ENCODE measurements around the gene SERPINB6. TPM values are rescaled to one million over a fixed set of nuclear protein-coding genes. Genes with fewer than 3 reads are reported as not detected.

The SERPINB6 gene
- total and polyA plus RNA-seq, 4 donors: 24.0 to 32.4 (median 31.8) TPM

DNA sequence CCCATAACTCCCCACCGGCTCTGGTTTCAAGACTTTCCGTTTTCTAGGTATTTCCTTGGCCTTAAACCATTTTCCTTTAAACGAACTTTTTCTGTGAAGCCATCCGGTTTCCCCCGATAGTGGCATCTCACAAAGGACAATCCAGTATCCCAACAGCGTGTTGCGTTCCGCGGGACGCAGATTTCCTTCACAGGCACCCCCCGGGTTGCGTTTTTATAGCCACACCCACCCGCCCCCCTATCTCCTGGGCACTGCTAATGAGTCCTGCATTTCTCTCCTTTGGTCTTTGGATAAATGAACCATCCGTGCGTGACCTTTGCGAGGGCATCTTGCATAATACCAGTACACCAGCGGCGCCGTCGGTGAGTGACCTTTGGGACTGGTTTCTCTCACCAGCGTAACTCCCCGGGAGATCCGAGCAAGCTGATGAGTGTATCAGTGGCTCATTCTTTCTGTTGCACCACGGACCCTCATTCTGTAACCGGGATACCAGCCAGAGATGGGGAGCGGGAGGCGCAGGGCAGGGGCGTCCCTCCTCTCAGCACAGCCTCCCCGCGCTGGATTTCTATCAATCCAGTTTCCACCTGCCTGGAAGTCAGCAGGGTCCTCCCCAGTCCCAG, 27.7 kb upstream of the SERPINB6 start:
- peak overlapping the region in 1 of 2 donors; percentile 42 for H3K9ac ChIP-seq (ENCODE audit: low read depth in 1 of 2, low read length in 2 of 2)
- no peaks in the 10 kb centered on the region for H3K27me3 ChIP-seq (ENCODE audit: control insufficient read depth in 4 of 4, insufficient read depth in 4 of 4, low read length in 3 of 4)
- under 1% methylated on average over 30 of the region's 30 CpGs for WGBS
- H3K9me3 ChIP-seq (ENCODE audit: control insufficient read depth in 4 of 4, low read length in 3 of 4): no peaks in the 10 kb centered on the region
- peak overlapping the region; percentile 98 to 99 for H3K27ac ChIP-seq (ENCODE audit: low read depth in 1 of 2, low read length in 2 of 2)
- H3K4me3 ChIP-seq (ENCODE audit: low read depth in 1 of 3, low read length in 3 of 3): peak overlapping the region; percentile 44 to 49 (median 45)
- H3K4me1 ChIP-seq (ENCODE audit: control insufficient read depth in 4 of 4, insufficient read depth in 4 of 4, low read length in 3 of 4): peaks cover 2 to 24% (median 21%) of the 10 kb centered on the region in 4 donors
- no peaks in the 10 kb centered on the region for H3K36me3 ChIP-seq (ENCODE audit: control insufficient read depth in 4 of 4, insufficient read depth in 3 of 4, low read depth in 1 of 4, low read length in 3 of 4)
- TF ChIP-seq, protein P1, sequence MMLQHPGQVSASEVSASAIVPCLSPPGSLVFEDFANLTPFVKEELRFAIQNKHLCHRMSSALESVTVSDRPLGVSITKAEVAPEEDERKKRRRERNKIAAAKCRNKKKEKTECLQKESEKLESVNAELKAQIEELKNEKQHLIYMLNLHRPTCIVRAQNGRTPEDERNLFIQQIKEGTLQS (IDR thresholded peaks at IDR 0.05): no peak
- TF ChIP-seq, protein P2, sequence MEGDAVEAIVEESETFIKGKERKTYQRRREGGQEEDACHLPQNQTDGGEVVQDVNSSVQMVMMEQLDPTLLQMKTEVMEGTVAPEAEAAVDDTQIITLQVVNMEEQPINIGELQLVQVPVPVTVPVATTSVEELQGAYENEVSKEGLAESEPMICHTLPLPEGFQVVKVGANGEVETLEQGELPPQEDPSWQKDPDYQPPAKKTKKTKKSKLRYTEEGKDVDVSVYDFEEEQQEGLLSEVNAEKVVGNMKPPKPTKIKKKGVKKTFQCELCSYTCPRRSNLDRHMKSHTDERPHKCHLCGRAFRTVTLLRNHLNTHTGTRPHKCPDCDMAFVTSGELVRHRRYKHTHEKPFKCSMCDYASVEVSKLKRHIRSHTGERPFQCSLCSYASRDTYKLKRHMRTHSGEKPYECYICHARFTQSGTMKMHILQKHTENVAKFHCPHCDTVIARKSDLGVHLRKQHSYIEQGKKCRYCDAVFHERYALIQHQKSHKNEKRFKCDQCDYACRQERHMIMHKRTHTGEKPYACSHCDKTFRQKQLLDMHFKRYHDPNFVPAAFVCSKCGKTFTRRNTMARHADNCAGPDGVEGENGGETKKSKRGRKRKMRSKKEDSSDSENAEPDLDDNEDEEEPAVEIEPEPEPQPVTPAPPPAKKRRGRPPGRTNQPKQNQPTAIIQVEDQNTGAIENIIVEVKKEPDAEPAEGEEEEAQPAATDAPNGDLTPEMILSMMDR (IDR thresholded peaks at IDR 0.05; ENCODE audit: low read depth, low read length, missing input control): no peak
- TF ChIP-seq EGR1 (IDR thresholded peaks at IDR 0.05; ENCODE audit: low read depth in 2 of 2) (peak in 1 of 2 donors; percentile 18), NR2F2 (IDR thresholded peaks at IDR 0.05) (peak; percentile 84), RAD21 (IDR thresholded peaks at IDR 0.05) (peak in 1 of 2 donors; percentile 26), SP1 (IDR thresholded peaks at IDR 0.05) (peak; percentile 94), YY1 (IDR thresholded peaks at IDR 0.05) (peak; percentile 60), JUND (IDR thresholded peaks at IDR 0.05) (peak in 1 of 2 donors; percentile 42), HNF4G (IDR thresholded peaks at IDR 0.05) (peak; percentile 63), FOXA1 (IDR thresholded peaks at IDR 0.05) (no peak), RXRA (IDR thresholded peaks at IDR 0.05) (peak; percentile 93 to 97), FOXA2 (IDR thresholded peaks at IDR 0.05) (no peak), HNF4A (conservative IDR thresholded peaks at IDR 0.05) (peak; percentile 92 to 95), TAF1 (conservative IDR thresholded peaks at IDR 0.05) (no peak), GABPA (IDR thresholded peaks at IDR 0.05 in 1 of 2, conservative IDR thresholded peaks at IDR 0.05 in 1 of 2) (no peak)
- TF ChIP-seq, protein P3, sequence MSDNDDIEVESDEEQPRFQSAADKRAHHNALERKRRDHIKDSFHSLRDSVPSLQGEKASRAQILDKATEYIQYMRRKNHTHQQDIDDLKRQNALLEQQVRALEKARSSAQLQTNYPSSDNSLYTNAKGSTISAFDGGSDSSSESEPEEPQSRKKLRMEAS (IDR thresholded peaks at IDR 0.05): peak; percentile 61
- TF ChIP-seq, protein P4, sequence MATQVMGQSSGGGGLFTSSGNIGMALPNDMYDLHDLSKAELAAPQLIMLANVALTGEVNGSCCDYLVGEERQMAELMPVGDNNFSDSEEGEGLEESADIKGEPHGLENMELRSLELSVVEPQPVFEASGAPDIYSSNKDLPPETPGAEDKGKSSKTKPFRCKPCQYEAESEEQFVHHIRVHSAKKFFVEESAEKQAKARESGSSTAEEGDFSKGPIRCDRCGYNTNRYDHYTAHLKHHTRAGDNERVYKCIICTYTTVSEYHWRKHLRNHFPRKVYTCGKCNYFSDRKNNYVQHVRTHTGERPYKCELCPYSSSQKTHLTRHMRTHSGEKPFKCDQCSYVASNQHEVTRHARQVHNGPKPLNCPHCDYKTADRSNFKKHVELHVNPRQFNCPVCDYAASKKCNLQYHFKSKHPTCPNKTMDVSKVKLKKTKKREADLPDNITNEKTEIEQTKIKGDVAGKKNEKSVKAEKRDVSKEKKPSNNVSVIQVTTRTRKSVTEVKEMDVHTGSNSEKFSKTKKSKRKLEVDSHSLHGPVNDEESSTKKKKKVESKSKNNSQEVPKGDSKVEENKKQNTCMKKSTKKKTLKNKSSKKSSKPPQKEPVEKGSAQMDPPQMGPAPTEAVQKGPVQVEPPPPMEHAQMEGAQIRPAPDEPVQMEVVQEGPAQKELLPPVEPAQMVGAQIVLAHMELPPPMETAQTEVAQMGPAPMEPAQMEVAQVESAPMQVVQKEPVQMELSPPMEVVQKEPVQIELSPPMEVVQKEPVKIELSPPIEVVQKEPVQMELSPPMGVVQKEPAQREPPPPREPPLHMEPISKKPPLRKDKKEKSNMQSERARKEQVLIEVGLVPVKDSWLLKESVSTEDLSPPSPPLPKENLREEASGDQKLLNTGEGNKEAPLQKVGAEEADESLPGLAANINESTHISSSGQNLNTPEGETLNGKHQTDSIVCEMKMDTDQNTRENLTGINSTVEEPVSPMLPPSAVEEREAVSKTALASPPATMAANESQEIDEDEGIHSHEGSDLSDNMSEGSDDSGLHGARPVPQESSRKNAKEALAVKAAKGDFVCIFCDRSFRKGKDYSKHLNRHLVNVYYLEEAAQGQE (IDR thresholded peaks at IDR 0.05): no peak
- TF ChIP-seq, protein P5, sequence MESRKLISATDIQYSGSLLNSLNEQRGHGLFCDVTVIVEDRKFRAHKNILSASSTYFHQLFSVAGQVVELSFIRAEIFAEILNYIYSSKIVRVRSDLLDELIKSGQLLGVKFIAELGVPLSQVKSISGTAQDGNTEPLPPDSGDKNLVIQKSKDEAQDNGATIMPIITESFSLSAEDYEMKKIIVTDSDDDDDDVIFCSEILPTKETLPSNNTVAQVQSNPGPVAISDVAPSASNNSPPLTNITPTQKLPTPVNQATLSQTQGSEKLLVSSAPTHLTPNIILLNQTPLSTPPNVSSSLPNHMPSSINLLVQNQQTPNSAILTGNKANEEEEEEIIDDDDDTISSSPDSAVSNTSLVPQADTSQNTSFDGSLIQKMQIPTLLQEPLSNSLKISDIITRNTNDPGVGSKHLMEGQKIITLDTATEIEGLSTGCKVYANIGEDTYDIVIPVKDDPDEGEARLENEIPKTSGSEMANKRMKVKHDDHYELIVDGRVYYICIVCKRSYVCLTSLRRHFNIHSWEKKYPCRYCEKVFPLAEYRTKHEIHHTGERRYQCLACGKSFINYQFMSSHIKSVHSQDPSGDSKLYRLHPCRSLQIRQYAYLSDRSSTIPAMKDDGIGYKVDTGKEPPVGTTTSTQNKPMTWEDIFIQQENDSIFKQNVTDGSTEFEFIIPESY (IDR thresholded peaks at IDR 0.05): no peak
- DNase-seq (ENCODE audit: low spot score): no peak
